Panc1 (cell line): ENCODE results near the gene P2RX3. TPM values are rescaled to one million over a fixed set of nuclear protein-coding genes. Genes with fewer than 3 reads are reported as not detected.

ENCODE experiments used
- ATAC-seq: fragments of 200-7000 bp; cut with Tn5 transposase; 2 replicates; pipeline ENCODE4 v1.9.1; 2020; ENCODE audit warnings: mild to moderate bottlenecking, moderate library complexity
- BruUV-seq: library from RNA; stranded (reverse); fragments of 400-500 nt; replicated peaks from 2 replicates; lab custom pipeline; 2021; lab: Mats Ljungman, UMichigan
- CTCF ChIA-PET: fragments of 300-600 bp; sonication (Branson Sonifier 250); formaldehyde crosslinking; loops from one replicate; lab custom pipeline; 2022; ENCODE audit warnings: antibody characterized with exemption; lab: Charles Lee
- POLR2A ChIA-PET: fragments of 300-600 bp; sonication (Branson Sonifier 250); formaldehyde crosslinking; loops from one replicate; lab custom pipeline; 2022; ENCODE audit warnings: antibody characterized with exemption; lab: Charles Lee
- DNase-seq: peaks from one replicate; pipeline ENCODE4 v3.0.0-alpha.2; 2010; ENCODE audit warnings: low read depth, low spot score
- H3K27ac ChIP-seq: 2 replicates; pipeline ENCODE4 v1.5.1; 2011; ENCODE audit warnings: mild to moderate bottlenecking, low read length, inconsistent platforms
- H3K27me3 ChIP-seq: fragments of 200-500 bp; sonication (Bioruptor generic); 2 replicates; pipeline ENCODE4 v1.6.0; 2014; ENCODE audit warnings: low read length, inconsistent platforms; ENCODE audit not compliant: control insufficient read depth, insufficient read depth
- H3K36me3 ChIP-seq: fragments of 200-500 bp; sonication (Bioruptor generic); 2 replicates; pipeline ENCODE4 v1.5.1; 2014; ENCODE audit warnings: inconsistent platforms, mild to moderate bottlenecking, low read length, moderate library complexity; ENCODE audit not compliant: control insufficient read depth, insufficient read depth
- H3K4me1 ChIP-seq: 2 replicates; pipeline ENCODE4 v1.5.1; 2011; ENCODE audit warnings: inconsistent platforms, mild to moderate bottlenecking, low read length, moderate library complexity; ENCODE audit not compliant: control insufficient read depth, insufficient read depth
- H3K4me3 ChIP-seq, 2 experiments: 2 replicates each; pipeline ENCODE4 v1.5.1; 2011 to 2012; ENCODE audit warnings: low read depth in 2 of 2, low read length in 2 of 2, mild to moderate bottlenecking in 2 of 2, inconsistent platforms in 1 of 2, moderate library complexity in 1 of 2
- H3K9me3 ChIP-seq: fragments of 200-500 bp; sonication (Bioruptor generic); 2 replicates; pipeline ENCODE4 v1.5.1; 2014; ENCODE audit warnings: low read depth, mild to moderate bottlenecking, inconsistent platforms, low read length, moderate library complexity; ENCODE audit not compliant: control insufficient read depth, insufficient read depth
- CTCF ChIP-seq: fragments of 450-650 bp; IDR thresholded peaks from 2 replicates; pipeline ENCODE4 v1.5.1; 2017; ENCODE audit warnings: mild to moderate bottlenecking
- POLR2AphosphoS5 ChIP-seq: IDR thresholded peaks from 2 replicates; pipeline ENCODE4 v1.6.1; 2012; ENCODE audit warnings: mild to moderate bottlenecking, low read depth, low read length, moderate library complexity
- REST ChIP-seq, 2 experiments: IDR thresholded peaks; 2 replicates each; pipeline ENCODE4 v1.6.1; 2011 to 2012; ENCODE audit warnings: low read depth in 2 of 2, control low read depth in 1 of 2, low read length in 1 of 2, mild to moderate bottlenecking in 1 of 2, moderate library complexity in 1 of 2; ENCODE audit not compliant: insufficient read depth in 1 of 2
- SIN3A ChIP-seq: IDR thresholded peaks from 2 replicates; pipeline ENCODE4 v1.6.1; 2012; ENCODE audit warnings: low read depth, mild to moderate bottlenecking, low read length, moderate library complexity, borderline replicate concordance; ENCODE audit not compliant: insufficient read depth
- TCF7L2 ChIP-seq: IDR thresholded peaks from 2 replicates; pipeline ENCODE4 v1.6.1; 2011; ENCODE audit warnings: mild to moderate bottlenecking, low read depth, low read length, inconsistent platforms
- in situ Hi-C: cut with HindIII; loops from 2 replicates; pipeline ENCODE4 v1.10.0; 2016; ENCODE audit warnings: low sequenced_read_pairs, low pct_unique_long_range_greater_than_20kb
- intact Hi-C: fragments of 100-400 bp; cut with micrococcal nuclease; formaldehyde crosslinking; loops from one replicate; pipeline ENCODE4 v1.10.0; 2022; ENCODE audit not compliant: unreplicated experiment
- total RNA-seq: library from RNA; stranded (reverse); gene quantifications from one replicate; pipeline ENCODE4 v1.2.1, GENCODE V29; 2021; ENCODE audit not compliant: unreplicated experiment

The P2RX3 gene
- total RNA-seq, 1 experiment from 2014 or later = not detected

GRCh38 chr11:57308426-57309060 is 29.6 kb upstream of the P2RX3 start:
- no peak overlapping the region for H3K4me3 ChIP-seq
- no peaks in the 10 kb centered on the region for H3K27me3 ChIP-seq
- ChIA-PET POLR2A (no interaction called here), CTCF (no interaction called here)
- intact Hi-C loops (no loop called here), in situ Hi-C loops (no loop called here)
- DNase-seq (no peak), ATAC-seq (no peak)
- H3K27ac ChIP-seq = no peak overlapping the region
- H3K4me1 ChIP-seq = peaks cover 28% of the 10 kb centered on the region
- TF ChIP-seq CTCF = no peak
- no peak for TF ChIP-seq REST (IDR thresholded peaks at IDR 0.05; ENCODE audit: insufficient read depth in 1 of 2, low read depth in 2 of 2, low read length in 1 of 2)
- TF ChIP-seq SIN3A = no peak
- no peak for TF ChIP-seq TCF7L2
- TF ChIP-seq POLR2AphosphoS5 = no peak
- H3K36me3 ChIP-seq = no peaks in the 10 kb centered on the region
- H3K9me3 ChIP-seq = no peaks in the 10 kb centered on the region
- BruUV-seq = no TSS peak

DNA sequence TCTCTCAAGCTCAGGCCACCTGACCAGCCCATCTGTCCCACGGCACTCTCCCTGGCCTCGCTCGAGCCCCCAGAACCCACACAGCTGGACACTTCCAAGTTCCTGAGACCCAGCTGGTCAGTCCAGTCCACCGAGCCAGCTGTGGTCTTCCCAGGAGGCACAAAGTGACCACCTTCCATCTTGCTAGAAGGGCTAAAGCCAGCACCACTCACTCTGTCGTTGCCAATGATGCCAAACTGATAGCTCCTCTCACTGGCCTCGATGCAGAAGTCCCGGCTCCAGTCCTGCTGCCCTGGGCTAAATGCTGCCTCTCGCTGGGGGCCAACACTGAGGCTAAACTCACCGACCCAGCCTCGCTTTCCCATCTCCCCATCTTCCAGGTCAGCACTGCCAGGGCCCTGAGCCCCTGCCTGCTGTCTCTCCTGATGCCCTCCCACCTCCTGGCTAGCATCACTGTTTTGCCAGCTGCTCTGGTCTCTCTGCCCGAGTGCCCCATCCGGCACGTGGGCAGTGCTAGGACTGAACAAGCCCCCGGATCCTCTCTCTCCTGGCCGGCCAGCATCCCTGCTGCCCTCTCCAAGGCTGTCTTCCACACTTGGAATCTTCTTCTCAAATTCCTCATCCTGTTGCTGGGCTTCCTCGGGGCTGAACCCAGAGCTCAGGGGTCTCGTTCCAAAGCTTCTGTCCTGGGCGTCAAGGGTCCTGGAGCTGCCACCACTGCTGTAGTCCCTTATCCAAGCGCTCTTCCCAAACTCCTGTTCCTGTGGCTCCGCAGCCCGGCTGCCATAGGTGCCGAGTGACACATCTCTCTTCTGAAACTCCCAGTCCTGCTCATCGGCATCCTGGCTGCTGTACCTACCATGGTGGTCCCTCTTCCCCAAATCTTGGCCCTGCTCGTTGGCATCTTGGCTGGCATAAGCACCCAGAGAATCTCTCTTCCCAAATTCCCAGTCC is 28.8 kb upstream of the P2RX3 start:
- in situ Hi-C loops (no loop called here), intact Hi-C loops (no loop called here)
- Histone ChIP-seq H3K4me1 (peaks cover 28% of the 10 kb centered on the region), H3K27ac (no peak overlapping the region), H3K9me3 (no peaks in the 10 kb centered on the region), H3K4me3 (no peak overlapping the region), H3K36me3 (no peaks in the 10 kb centered on the region), H3K27me3 (no peaks in the 10 kb centered on the region)
- TSS peak; percentile 77 for BruUV-seq
- ChIA-PET POLR2A (no interaction called here), CTCF (no interaction called here)
- no peak for DNase-seq
- ATAC-seq = no peak
- TF ChIP-seq POLR2AphosphoS5 (no peak), CTCF (no peak), TCF7L2 (no peak), REST (IDR thresholded peaks at IDR 0.05; ENCODE audit: insufficient read depth in 1 of 2, low read depth in 2 of 2, low read length in 1 of 2) (no peak), SIN3A (no peak)
